Smooth muscle cell (in vitro differentiated cells): ENCODE results near the gene AOC3. TPM values are rescaled to one million over a fixed set of nuclear protein-coding genes. Genes with fewer than 3 reads are reported as not detected.
"Not testable (repeated sequence)": the region's sequence is repeated elsewhere in the genome, so short reads cannot be mapped to it uniquely, and the experiment has no call there.

Experiments used
- DNase-seq: peaks from one replicate; lab custom pipeline; 2025; ENCODE audit not compliant: unreplicated experiment; lab: John Stamatoyannopoulos, UW
- H2AFZ ChIP-seq: fragments of 200-600 bp; sonication (generic); 2 replicates; pipeline ENCODE4 v1.6.0; 2016; ENCODE audit warnings: antibody characterized with exemption, low read depth, mild to moderate bottlenecking
- H3F3A ChIP-seq: fragments of 200-600 bp; sonication (generic); 2 replicates; pipeline ENCODE4 v1.6.0; 2017; ENCODE audit warnings: antibody characterized with exemption, low read depth
- H3K27ac ChIP-seq: fragments of 200-600 bp; sonication (generic); 2 replicates; pipeline ENCODE4 v1.5.1; 2016; ENCODE audit warnings: low read depth, mild to moderate bottlenecking
- H3K27me3 ChIP-seq: fragments of 200-600 bp; sonication (generic); 2 replicates; pipeline ENCODE4 v1.6.1; 2016; ENCODE audit warnings: low read depth, mild to moderate bottlenecking
- H3K36me3 ChIP-seq: fragments of 200-600 bp; sonication (generic); 2 replicates; pipeline ENCODE4 v1.5.1; 2016; ENCODE audit warnings: low read depth
- H3K4me1 ChIP-seq: fragments of 200-600 bp; sonication (generic); 2 replicates; pipeline ENCODE4 v1.5.1; 2016; ENCODE audit warnings: low read depth
- H3K4me2 ChIP-seq: fragments of 200-600 bp; sonication (generic); 2 replicates; pipeline ENCODE4 v1.6.0; 2016; ENCODE audit warnings: mild to moderate bottlenecking
- H3K4me3 ChIP-seq: fragments of 200-600 bp; sonication (generic); 2 replicates; pipeline ENCODE4 v1.5.1; 2016; ENCODE audit warnings: mild to moderate bottlenecking
- H3K79me2 ChIP-seq: fragments of 200-600 bp; sonication (generic); 2 replicates; pipeline ENCODE4 v1.6.0; 2016; ENCODE audit warnings: low read depth, mild to moderate bottlenecking
- H3K9ac ChIP-seq: fragments of 200-600 bp; sonication (generic); 2 replicates; pipeline ENCODE4 v1.6.0; 2016; ENCODE audit warnings: low read depth
- H3K9me3 ChIP-seq: fragments of 200-600 bp; sonication (generic); replicated peaks from 2 replicates; pipeline ENCODE4 v1.5.1; 2016; ENCODE audit warnings: low read depth
- H4K20me1 ChIP-seq: fragments of 200-600 bp; sonication (generic); 2 replicates; pipeline ENCODE4 v1.6.0; 2016; ENCODE audit warnings: low read depth
- WGBS: methylation state at CpG from one replicate; pipeline ENCODE4 v1.1.7; 2016; ENCODE audit warnings: low lambda C conversion rate; 5-methylcytosine and 5-hydroxymethylcytosine counted together
- polyA plus RNA-seq: library from polyadenylated mRNA; unstranded; fragments of >200 nt; fragmentation: Nextera tagmentation; extraction: Ambion mirVana; gene quantifications from 2 replicates; pipeline ENCODE4 v1.2.1, GENCODE V29; 2016
- total RNA-seq: library from RNA; depleted of rRNA; stranded (reverse); fragments of >200 nt; gene quantifications from 2 replicates; pipeline ENCODE4 v1.2.3, GENCODE V29; 2014
- TF ChIP-seq, protein P1 (sequence below): fragments of 200-600 bp; sonication (generic); IDR thresholded peaks from 2 replicates; pipeline ENCODE4 v1.5.1; 2017; ENCODE audit warnings: borderline replicate concordance, mild to moderate bottlenecking, antibody characterized with exemption; ENCODE audit not compliant: insufficient read depth, poor library complexity, severe bottlenecking

The AOC3 gene
- total and polyA plus RNA-seq, 2 experiments from 2014 or later = 0.65 to 0.90 TPM

DNA sequence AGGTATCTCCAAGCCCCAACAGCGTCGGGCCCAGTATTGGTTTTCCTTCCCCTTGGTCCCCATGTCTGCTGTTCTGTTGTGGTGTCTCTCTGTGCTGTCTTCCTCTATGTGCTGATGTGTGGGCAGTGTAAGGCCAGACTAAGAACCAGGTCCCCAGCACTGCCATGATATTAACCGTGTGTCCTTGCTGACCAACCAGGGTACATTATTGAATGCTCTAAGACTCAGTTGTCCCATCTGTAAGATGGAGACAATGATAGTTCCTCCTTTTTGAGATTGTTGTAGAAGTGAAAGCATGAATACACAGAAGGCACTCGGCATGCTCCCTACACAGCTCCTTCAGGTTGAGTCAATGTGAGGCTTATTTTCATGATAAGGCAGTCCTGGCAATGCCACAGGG is 20.6 kb downstream of the AOC3 start:
- no peak overlapping the region for H2AFZ ChIP-seq
- no peaks in the 10 kb centered on the region for H3F3A ChIP-seq
- H3K4me2 ChIP-seq = no peak overlapping the region
- H3K9ac ChIP-seq = no peak overlapping the region
- no peaks in the 10 kb centered on the region for H3K79me2 ChIP-seq
- DNase-seq = no peak
- TF ChIP-seq, protein P1, sequence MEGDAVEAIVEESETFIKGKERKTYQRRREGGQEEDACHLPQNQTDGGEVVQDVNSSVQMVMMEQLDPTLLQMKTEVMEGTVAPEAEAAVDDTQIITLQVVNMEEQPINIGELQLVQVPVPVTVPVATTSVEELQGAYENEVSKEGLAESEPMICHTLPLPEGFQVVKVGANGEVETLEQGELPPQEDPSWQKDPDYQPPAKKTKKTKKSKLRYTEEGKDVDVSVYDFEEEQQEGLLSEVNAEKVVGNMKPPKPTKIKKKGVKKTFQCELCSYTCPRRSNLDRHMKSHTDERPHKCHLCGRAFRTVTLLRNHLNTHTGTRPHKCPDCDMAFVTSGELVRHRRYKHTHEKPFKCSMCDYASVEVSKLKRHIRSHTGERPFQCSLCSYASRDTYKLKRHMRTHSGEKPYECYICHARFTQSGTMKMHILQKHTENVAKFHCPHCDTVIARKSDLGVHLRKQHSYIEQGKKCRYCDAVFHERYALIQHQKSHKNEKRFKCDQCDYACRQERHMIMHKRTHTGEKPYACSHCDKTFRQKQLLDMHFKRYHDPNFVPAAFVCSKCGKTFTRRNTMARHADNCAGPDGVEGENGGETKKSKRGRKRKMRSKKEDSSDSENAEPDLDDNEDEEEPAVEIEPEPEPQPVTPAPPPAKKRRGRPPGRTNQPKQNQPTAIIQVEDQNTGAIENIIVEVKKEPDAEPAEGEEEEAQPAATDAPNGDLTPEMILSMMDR = no peak
- H3K4me1 ChIP-seq = no peaks in the 10 kb centered on the region
- H3K36me3 ChIP-seq = no peaks in the 10 kb centered on the region
- H3K27ac ChIP-seq = no peak overlapping the region
- no peaks in the 10 kb centered on the region for H4K20me1 ChIP-seq
- no peak overlapping the region for H3K4me3 ChIP-seq
- 97% methylated on average over 4 of the region's 4 CpGs for WGBS
- peaks cover 6% of the 10 kb centered on the region for H3K9me3 ChIP-seq
- peaks cover 5% of the 10 kb centered on the region for H3K27me3 ChIP-seq

DNA sequence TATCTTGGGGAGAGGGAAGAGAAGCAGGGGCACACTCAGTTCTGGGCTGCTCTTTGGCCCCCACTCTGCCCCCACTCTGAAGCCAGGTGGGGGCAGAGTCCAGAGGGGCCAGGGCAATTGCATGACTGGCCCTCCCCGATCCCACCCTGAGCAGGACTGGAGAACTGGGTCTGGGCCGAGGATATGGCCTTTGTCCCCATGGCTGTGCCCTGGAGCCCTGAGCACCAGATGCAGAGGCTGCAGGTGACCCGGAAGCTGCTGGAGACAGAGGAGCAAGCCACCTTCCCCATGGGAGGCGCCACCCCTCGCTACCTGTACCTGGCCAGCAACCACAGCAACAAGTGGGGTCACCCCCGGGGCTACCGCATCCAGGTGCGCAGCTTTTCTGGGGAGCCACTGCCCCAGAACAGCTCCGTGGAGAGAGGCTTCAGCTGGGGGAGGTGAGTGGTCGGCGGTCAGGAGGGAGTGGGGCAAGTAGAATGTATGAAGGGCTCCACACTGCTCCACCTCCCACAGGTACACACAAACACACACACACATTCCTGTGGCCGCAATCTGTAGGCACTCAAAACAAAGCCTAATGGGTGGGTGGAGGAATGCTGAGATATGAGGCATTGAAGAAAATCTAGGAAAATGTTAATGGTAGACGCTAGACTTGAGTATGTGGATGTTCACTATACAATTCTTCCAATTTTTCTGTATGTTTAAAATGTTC is 21.4 kb downstream of the AOC3 start:
- Histone ChIP-seq H4K20me1 (no peaks in the 10 kb centered on the region), H3K27ac (no peak overlapping the region), H3K79me2 (no peaks in the 10 kb centered on the region), H3K27me3 (peaks cover 12% of the 10 kb centered on the region), H3F3A (no peaks in the 10 kb centered on the region), H3K36me3 (no peaks in the 10 kb centered on the region), H3K9ac (no peak overlapping the region), H3K9me3 (peaks cover 6% of the 10 kb centered on the region), H3K4me2 (no peak overlapping the region), H3K4me1 (no peaks in the 10 kb centered on the region), H3K4me3 (no peak overlapping the region), H2AFZ (no peak overlapping the region)
- TF ChIP-seq, protein P1 = no peak
- 87% methylated on average over 11 of the region's 13 CpGs for WGBS
- no peak for DNase-seq

DNA sequence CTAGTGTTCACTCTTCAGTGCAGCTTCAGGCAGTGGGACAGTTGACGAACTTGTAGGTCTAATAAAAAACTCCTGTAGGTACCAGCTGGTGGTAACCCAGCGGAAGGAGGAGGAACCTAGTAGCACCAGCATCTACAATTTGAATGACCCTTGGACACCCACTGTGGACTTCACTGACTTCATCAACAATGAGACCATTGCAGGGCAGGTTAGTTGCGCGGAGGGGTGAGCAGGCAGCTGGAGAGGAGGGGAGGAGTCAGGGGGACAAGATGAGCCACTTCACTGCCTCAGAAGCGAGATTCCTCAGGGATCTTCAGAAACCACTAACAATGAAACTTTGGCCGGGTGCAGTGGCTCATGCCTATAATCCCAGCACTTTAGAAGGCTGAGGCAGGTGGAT is 22.3 kb downstream of the AOC3 start:
- Histone ChIP-seq H3F3A (no peaks in the 10 kb centered on the region), H2AFZ (no peak overlapping the region), H4K20me1 (no peaks in the 10 kb centered on the region), H3K4me2 (no peak overlapping the region), H3K79me2 (no peaks in the 10 kb centered on the region), H3K9ac (no peak overlapping the region), H3K4me3 (no peak overlapping the region), H3K27ac (no peak overlapping the region), H3K27me3 (peaks cover 21% of the 10 kb centered on the region), H3K9me3 (peaks cover 6% of the 10 kb centered on the region), H3K4me1 (no peaks in the 10 kb centered on the region), H3K36me3 (no peaks in the 10 kb centered on the region)
- 79% methylated on average over 6 of the region's 6 CpGs for WGBS
- TF ChIP-seq, protein P1 = no peak
- DNase-seq = no peak

DNA sequence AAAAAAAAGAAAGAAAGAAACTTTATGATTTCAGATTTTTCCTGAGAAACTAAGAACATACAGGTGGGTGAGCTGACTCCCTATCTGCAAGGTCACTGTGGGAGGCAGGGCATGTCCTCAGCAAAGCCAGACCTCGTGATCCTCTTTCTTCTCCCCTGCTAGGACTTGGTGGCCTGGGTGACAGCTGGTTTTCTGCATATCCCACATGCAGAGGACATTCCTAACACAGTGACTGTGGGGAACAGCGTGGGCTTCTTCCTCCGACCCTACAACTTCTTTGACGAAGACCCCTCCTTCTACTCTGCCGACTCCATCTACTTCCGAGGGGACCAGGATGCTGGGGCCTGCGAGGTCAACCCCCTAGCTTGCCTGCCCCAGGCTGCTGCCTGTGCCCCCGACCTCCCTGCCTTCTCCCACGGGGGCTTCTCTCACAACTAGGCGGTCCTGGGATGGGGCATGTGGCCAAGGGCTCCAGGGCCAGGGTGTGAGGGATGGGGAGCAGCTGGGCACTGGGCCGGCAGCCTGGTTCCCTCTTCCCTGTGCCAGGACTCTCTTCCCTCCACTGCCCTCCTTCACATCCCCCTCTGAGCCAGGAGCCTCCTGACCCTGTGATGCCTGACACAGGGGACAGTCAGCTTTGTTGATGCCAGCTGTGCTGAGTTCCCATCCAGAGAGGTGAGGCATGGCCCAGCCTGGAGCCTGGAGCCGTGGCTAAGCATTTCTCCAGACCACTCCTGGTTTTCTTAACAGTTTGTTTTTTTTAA is 23.1 kb downstream of the AOC3 start:
- not testable (repeated sequence) for DNase-seq, H3F3A ChIP-seq, H3K9ac ChIP-seq, H3K36me3 ChIP-seq, H2AFZ ChIP-seq, H3K9me3 ChIP-seq, H4K20me1 ChIP-seq, H3K79me2 ChIP-seq, H3K4me1 ChIP-seq, H3K27ac ChIP-seq, H3K4me2 ChIP-seq, H3K4me3 ChIP-seq
- 89% methylated on average over 9 of the region's 12 CpGs for WGBS
- H3K27me3 ChIP-seq = peaks cover 26% of the 10 kb centered on the region
